ENCODE data around the gene MGAT3. TPM values are rescaled to one million over a fixed set of nuclear protein-coding genes. Genes with fewer than 3 reads are reported as not detected.

The MGAT3 gene
- total RNA-seq, 1 experiment from 2014 or later: 5.0 TPM

- no peaks in the 10 kb centered on the region for H3K79me1 ChIP-seq (ENCODE audit: insufficient read depth, low read depth, low read length, poor library complexity, severe bottlenecking)
- H3K56ac ChIP-seq (ENCODE audit: insufficient read length, low read depth, low read length): no peak overlapping the region
- no peaks in the 10 kb centered on the region for H3K9me3 ChIP-seq (ENCODE audit: control insufficient read depth, low read depth, low read length)
- DNase-seq: no peak
- H3K27me3 ChIP-seq (ENCODE audit: insufficient read depth, low read length): no peaks in the 10 kb centered on the region
- no peak overlapping the region for H2BK20ac ChIP-seq (ENCODE audit: low read depth, low read length, poor library complexity, severe bottlenecking)
- no peak overlapping the region for H4K91ac ChIP-seq (ENCODE audit: insufficient read length, low read depth, low read length)
- H3K36me3 Mint-ChIP-seq (ENCODE audit: insufficient read depth in 1 of 3, low read depth in 3 of 3): no peaks in the 10 kb centered on the region
- no peak overlapping the region for H2AK5ac ChIP-seq (ENCODE audit: insufficient read length, low read length)
- H3T11ph ChIP-seq (ENCODE audit: low read length): no peak overlapping the region
- WGBS (ENCODE audit: extremely low coverage, insufficient read length, low lambda C conversion rate): no CpG with 5 or more reads among the region's 1 CpG
- H4K8ac ChIP-seq (replicated peaks; ENCODE audit: insufficient read length, low read depth, low read length): no peak overlapping the region
- no peak overlapping the region for H2BK5ac ChIP-seq (ENCODE audit: insufficient read length, low read length)
- no peak overlapping the region for H2BK12ac ChIP-seq (ENCODE audit: insufficient read length, low read depth, low read length)
- H3K27ac Mint-ChIP-seq: no peak overlapping the region
- no peak overlapping the region for H3K27ac ChIP-seq (ENCODE audit: insufficient read length, low read depth, low read length)
- H2AFZ ChIP-seq (ENCODE audit: low read length): no peak overlapping the region
- H3K79me2 ChIP-seq (ENCODE audit: insufficient read depth, low read length): no peaks in the 10 kb centered on the region
- no peak overlapping the region for H4K5ac ChIP-seq (ENCODE audit: insufficient read length, low read depth, low read length)
- H3K4ac ChIP-seq (ENCODE audit: low read depth, low read length): no peak overlapping the region
- TF ChIP-seq, protein P1, sequence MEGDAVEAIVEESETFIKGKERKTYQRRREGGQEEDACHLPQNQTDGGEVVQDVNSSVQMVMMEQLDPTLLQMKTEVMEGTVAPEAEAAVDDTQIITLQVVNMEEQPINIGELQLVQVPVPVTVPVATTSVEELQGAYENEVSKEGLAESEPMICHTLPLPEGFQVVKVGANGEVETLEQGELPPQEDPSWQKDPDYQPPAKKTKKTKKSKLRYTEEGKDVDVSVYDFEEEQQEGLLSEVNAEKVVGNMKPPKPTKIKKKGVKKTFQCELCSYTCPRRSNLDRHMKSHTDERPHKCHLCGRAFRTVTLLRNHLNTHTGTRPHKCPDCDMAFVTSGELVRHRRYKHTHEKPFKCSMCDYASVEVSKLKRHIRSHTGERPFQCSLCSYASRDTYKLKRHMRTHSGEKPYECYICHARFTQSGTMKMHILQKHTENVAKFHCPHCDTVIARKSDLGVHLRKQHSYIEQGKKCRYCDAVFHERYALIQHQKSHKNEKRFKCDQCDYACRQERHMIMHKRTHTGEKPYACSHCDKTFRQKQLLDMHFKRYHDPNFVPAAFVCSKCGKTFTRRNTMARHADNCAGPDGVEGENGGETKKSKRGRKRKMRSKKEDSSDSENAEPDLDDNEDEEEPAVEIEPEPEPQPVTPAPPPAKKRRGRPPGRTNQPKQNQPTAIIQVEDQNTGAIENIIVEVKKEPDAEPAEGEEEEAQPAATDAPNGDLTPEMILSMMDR (conservative IDR thresholded peaks at IDR 0.05): no peak
- no peak overlapping the region for H3K9ac ChIP-seq (ENCODE audit: extremely low read depth, insufficient read length, low read length)
- H4K20me1 ChIP-seq (ENCODE audit: control insufficient read depth, insufficient read depth, insufficient read length): no peaks in the 10 kb centered on the region
- no peaks in the 10 kb centered on the region; the same call in 1 of the 2 replicates for H3K4me1 ChIP-seq (ENCODE audit: insufficient read depth, low read length)
- H2BK120ac ChIP-seq (ENCODE audit: low read depth, low read length, poor library complexity, severe bottlenecking): no peak overlapping the region
- H3K4me2 ChIP-seq (ENCODE audit: insufficient read depth, insufficient read length, low read length): no peak overlapping the region
- peaks cover 41% of the 10 kb centered on the region for H3K27me3 Mint-ChIP-seq (ENCODE audit: low read depth)
- H3K9me3 Mint-ChIP-seq: no peaks in the 10 kb centered on the region
- no peak overlapping the region for H2BK15ac ChIP-seq (ENCODE audit: low read depth, low read length)
- no peak overlapping the region for H3K14ac ChIP-seq (ENCODE audit: insufficient read depth, low read length)
- no peak overlapping the region for H3K4me3 Mint-ChIP-seq
- peaks cover 5 to 10% of the 10 kb centered on the region in 2 experiments for H3K4me1 Mint-ChIP-seq
- no peak overlapping the region for H3K23ac ChIP-seq (ENCODE audit: insufficient read length, low read depth, low read length)
- H3K18ac ChIP-seq (ENCODE audit: insufficient read length, low read depth, low read length): no peak overlapping the region
- no peaks in the 10 kb centered on the region for H3K23me2 ChIP-seq (ENCODE audit: insufficient read length, low read depth, low read length, poor library complexity, severe bottlenecking)
These were observed 23.7 kb downstream of the MGAT3 start for GRCh38 chr22:39480557-39480956.

All from H9 (cell line).